ENCODE data around the gene BUD13. TPM values are rescaled to one million over a fixed set of nuclear protein-coding genes. Genes with fewer than 3 reads are reported as not detected.

BUD13 gene
- total and polyA plus RNA-seq, 9 of the 15 experiments (the other 6 are each of a cell fraction or from before 2014, with no cell fraction given): 9.5 to 34.1 (median 27.1) TPM

GRCh38 chr11:116787786-116788486 is 15.1 kb upstream of the BUD13 start, which contains the start of gene ZPR1 (continued):
- TF ChIP-seq MGA (IDR thresholded peaks at IDR 0.05) (no peak), ZNF518B (CRISPR knock-in tag; IDR thresholded peaks at IDR 0.05) (no peak), ZBTB12 (CRISPR knock-in tag; IDR thresholded peaks at IDR 0.05) (peak; percentile 87), PRPF4 (IDR thresholded peaks at IDR 0.05; ENCODE audit: insufficient read depth, low read depth, low read length, poor library complexity, severe bottlenecking) (no peak), ZNF253 (CRISPR knock-in tag; conservative IDR thresholded peaks at IDR 0.05) (no peak), FIP1L1 (IDR thresholded peaks at IDR 0.05; ENCODE audit: low read depth, low read length, poor library complexity, severe bottlenecking) (no peak), ZNF695 (CRISPR knock-in tag; IDR thresholded peaks at IDR 0.05) (no peak), DDX20 (tag; IDR thresholded peaks at IDR 0.05; ENCODE audit: low read depth) (no peak), MCM2 (IDR thresholded peaks at IDR 0.05; ENCODE audit: low read depth) (no peak), ZNF143 (CRISPR knock-in tag; IDR thresholded peaks at IDR 0.05) (no peak)
